ENCODE measurements around the gene TRAF2. TPM values are rescaled to one million over a fixed set of nuclear protein-coding genes. Genes with fewer than 3 reads are reported as not detected.
A peak's percentile ranks its signal among the peaks of the same experiment; 100 is the strongest.

The TRAF2 gene
- total RNA-seq, 4 donors from 2014 or later, result 9.7 to 18.3 (median 15.4) TPM

DNA sequence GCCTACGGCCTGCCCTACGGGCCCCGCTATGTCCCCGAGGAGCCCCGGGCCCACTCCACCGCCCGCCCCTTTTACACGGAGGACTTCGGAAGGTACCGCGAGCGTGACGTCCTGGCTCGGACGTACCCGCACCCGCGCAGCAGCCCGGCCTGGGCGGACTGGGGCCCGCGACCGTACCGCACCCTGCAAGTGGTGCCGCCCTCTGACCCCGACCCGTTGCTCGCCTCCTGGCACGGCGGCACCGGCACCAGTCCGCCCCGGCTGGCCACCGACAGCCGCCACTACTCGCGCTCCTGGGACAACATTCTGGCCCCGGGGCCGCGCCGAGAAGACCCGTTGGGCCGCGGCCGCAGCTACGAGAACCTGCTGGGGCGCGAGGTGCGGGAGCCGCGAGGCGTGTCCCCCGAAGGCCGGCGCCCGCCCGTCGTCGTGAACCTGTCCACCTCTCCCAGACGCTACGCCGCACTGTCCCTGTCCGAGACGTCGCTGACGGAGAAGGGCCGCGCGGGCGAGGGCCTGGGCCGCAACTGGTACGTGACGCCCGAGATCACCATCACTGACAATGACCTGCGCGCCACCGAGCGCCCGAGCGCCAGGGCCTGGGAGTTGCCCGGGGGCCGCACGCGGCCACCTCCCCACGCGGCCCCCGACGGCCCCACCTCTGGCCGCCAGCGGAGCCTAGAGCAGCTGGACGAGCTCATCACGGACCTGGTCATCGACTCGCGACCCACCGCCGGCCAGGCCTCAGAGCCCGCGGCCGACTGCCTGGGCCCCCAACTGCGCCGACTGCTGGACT is 40.7 kb upstream of the TRAF2 start:
- H3K27ac ChIP-seq, result no peak overlapping the region
- intact Hi-C loops (cut with DNase I), result loop anchor here (5.0 to 10.0 kb wide), 2 partner anchors 97 to 189 kb away; partner anchors contain the start of genes FBXW5 and FUT7
- no peak overlapping the region for H3K4me3 ChIP-seq (replicated peaks in 1 of 3)
- no peak for TF ChIP-seq POLR2A (IDR thresholded peaks at IDR 0.05)
- TF ChIP-seq CTCF (IDR thresholded peaks at IDR 0.05), result no peak
- peaks cover 0 to 3% of the 10 kb centered on the region in 2 donors for H3K36me3 ChIP-seq
- no peaks in the 10 kb centered on the region for H3K27me3 ChIP-seq
- 20% methylated on average over 1 of the region's 102 CpGs; no CpG with 5 or more reads in 1 of the 2 donors for WGBS, 2 donors
- H3K4me1 ChIP-seq, result peaks cover 49 to 67% of the 10 kb centered on the region in 2 donors
- no peak for DNase-seq
- H3K9me3 ChIP-seq, result no peaks in the 10 kb centered on the region

DNA sequence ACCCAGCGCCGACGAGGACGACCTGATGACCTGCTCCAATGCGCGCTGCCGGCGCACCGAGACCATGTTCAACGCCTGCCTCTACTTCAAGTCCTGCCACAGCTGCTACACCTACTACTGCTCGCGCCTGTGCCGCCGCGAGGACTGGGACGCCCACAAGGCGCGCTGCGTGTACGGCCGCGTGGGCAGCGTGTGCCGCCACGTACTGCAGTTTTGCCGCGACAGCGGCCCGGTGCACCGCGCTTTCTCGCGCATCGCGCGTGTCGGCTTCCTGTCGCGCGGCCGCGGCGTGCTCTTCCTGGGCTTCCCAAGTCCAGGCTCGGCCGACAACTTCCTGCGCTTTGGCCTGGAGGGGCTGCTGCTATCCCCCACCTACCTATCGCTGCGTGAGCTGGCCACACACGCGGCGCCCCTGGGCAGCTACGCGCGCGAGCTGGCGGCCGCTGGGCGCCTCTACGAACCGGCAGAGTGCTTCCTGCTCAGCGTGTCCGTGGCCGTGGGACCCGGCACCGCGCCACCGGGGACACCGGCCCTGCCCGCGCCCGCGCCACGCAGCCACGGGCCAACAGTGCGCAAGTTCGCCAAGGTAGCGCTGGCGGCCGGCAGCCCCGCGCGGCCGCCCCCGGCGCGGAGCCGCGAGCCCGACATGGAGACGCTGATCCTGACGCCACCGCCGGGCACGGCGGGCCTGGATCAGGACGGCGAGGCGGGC is 39.8 kb upstream of the TRAF2 start:
- peaks cover 42 to 60% of the 10 kb centered on the region in 2 donors for H3K4me1 ChIP-seq
- DNase-seq, result no peak
- no peak overlapping the region for H3K27ac ChIP-seq
- TF ChIP-seq POLR2A (IDR thresholded peaks at IDR 0.05), result no peak
- TF ChIP-seq CTCF (IDR thresholded peaks at IDR 0.05), result no peak
- H3K4me3 ChIP-seq (replicated peaks in 1 of 3), result peak overlapping the region in 1 of 3 donors; percentile 54
- WGBS, 2 donors, result 0 to 7% methylated on average over 3 to 79 of the region's 98 CpGs
- H3K27me3 ChIP-seq, result no peaks in the 10 kb centered on the region
- no peaks in the 10 kb centered on the region for H3K9me3 ChIP-seq
- intact Hi-C loops (cut with DNase I), result loop anchor here (5.0 to 10.0 kb wide), 2 partner anchors 96 to 188 kb away; partner anchors contain the start of genes FBXW5 and FUT7
- H3K36me3 ChIP-seq, result peaks cover 7 to 10% of the 10 kb centered on the region in 2 donors

- intact Hi-C loops (cut with DNase I), result loop anchor here (5.0 to 10.0 kb wide), 2 partner anchors 95 to 188 kb away; partner anchors contain the start of genes FBXW5 and FUT7
- DNase-seq, result peak; percentile 42 to 52
- Histone ChIP-seq H3K9me3 (no peaks in the 10 kb centered on the region), H3K27me3 (no peaks in the 10 kb centered on the region), H3K36me3 (peaks cover 7 to 10% of the 10 kb centered on the region in 2 donors), H3K4me1 (peaks cover 35 to 52% of the 10 kb centered on the region in 2 donors), H3K27ac (peak overlapping the region in 2 of 3 donors; percentile 84 to 88), H3K4me3 (replicated peaks in 1 of 3) (peak overlapping the region in 2 of 3 donors; percentile 54 to 75)
- WGBS, 2 donors, result 4% methylated on average over 24 of the region's 75 CpGs; no CpG with 5 or more reads in 1 of the 2 donors
- no peak for TF ChIP-seq POLR2A (IDR thresholded peaks at IDR 0.05)
- TF ChIP-seq CTCF (IDR thresholded peaks at IDR 0.05), result no peak
These were observed 39.1 kb upstream of the TRAF2 start for GRCh38 chr9:136847088-136847825.

DNA sequence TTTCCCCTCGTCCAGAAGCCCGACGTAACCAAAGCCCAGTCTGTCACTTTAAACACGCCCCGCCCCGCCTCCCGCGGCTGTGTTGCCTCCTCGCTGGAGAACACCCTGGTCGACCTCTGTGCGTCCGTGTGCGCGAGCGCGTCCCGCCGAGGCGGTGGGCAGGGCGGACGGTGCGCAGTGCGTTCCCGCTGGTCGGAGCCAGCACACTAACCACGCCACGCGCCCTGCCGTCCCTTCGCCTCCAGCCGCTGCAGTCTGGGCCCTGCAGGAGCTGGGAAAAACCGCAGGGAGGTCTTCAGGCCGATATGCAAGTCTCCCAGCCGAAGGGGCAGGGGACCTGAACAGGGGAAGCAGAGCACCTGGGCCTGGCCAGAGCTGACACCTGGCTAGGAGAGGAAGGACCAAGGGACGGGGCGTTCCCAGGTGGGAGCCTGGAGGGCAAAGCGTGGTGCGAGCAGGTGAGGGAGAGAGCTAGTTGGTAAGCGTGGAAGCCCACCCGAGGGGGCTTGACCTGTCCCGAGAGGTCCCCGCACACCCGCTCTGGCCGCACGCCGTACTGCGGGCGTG is 38.4 kb upstream of the TRAF2 start:
- H3K27me3 ChIP-seq, result no peaks in the 10 kb centered on the region
- 1 to 2% methylated on average over 12 to 35 of the region's 48 CpGs for WGBS, 2 donors

More for the DNA sequence above, 38.4 kb upstream of the TRAF2 start:
- intact Hi-C loops (cut with DNase I), result loop anchor here (5.0 to 10.0 kb wide), 2 partner anchors 94 to 187 kb away; partner anchors contain the start of genes FBXW5 and FUT7
- Histone ChIP-seq H3K9me3 (no peaks in the 10 kb centered on the region), H3K27ac (peak overlapping the region; percentile 79 to 88 (median 84)), H3K36me3 (peaks cover 7 to 10% of the 10 kb centered on the region in 2 donors), H3K4me3 (replicated peaks in 1 of 3) (peak overlapping the region; percentile 54 to 79 (median 75)), H3K4me1 (peaks cover 29 to 46% of the 10 kb centered on the region in 2 donors)
- peak in 1 of 2 donors; percentile 82 for TF ChIP-seq POLR2A (IDR thresholded peaks at IDR 0.05)
- TF ChIP-seq CTCF (IDR thresholded peaks at IDR 0.05), result no peak
- DNase-seq, result peak; percentile 89 to 91
